ENCODE data around the gene TAC4. TPM values are rescaled to one million over a fixed set of nuclear protein-coding genes. Genes with fewer than 3 reads are reported as not detected.
A peak's percentile ranks its signal among the peaks of the same experiment; 100 is the strongest.

The TAC4 gene
- total and polyA plus RNA-seq, 10 of the 15 experiments (the other 5 are each of a cell fraction or from before 2014, with no cell fraction given): not detected

DNA sequence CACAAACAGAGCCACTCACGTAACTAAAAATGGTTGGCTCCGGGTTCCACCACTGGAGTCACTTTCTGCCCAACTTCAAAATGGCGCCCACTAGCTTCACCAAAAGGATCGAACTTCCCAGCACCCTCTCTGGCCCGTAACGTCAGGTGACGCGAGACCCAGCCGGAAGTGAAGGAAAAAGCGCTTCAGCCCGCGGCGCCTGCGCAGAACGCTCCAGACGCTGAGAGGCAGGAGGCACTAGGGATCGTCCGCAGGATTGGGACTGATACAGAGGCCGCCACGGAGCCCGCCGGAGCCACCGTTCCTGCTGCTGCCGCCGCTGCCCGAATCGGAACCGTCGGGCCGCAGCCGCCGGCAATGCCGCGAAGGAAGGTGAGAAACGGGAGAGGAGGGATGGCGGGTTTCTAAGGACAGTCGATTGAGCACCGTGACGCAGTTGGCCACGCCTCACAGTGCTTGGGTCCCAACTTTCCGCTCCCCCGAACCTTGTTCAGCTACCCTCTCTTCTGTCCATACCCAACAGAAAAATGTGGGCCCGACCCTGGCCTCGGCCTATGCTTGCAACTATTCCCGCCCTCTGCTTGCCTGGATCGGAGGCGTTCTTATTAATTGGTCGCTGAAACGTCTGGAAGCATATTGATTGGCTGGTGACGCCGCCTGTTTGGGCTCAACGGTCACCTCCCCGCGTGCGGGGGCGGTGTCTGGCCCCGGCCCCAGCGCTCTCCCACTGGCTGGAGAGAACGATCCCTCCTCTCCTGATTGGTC is 59.2 kb downstream of the TAC4 start, which contains the start of gene KAT7 (continued):
- TF ChIP-seq, protein P1, sequence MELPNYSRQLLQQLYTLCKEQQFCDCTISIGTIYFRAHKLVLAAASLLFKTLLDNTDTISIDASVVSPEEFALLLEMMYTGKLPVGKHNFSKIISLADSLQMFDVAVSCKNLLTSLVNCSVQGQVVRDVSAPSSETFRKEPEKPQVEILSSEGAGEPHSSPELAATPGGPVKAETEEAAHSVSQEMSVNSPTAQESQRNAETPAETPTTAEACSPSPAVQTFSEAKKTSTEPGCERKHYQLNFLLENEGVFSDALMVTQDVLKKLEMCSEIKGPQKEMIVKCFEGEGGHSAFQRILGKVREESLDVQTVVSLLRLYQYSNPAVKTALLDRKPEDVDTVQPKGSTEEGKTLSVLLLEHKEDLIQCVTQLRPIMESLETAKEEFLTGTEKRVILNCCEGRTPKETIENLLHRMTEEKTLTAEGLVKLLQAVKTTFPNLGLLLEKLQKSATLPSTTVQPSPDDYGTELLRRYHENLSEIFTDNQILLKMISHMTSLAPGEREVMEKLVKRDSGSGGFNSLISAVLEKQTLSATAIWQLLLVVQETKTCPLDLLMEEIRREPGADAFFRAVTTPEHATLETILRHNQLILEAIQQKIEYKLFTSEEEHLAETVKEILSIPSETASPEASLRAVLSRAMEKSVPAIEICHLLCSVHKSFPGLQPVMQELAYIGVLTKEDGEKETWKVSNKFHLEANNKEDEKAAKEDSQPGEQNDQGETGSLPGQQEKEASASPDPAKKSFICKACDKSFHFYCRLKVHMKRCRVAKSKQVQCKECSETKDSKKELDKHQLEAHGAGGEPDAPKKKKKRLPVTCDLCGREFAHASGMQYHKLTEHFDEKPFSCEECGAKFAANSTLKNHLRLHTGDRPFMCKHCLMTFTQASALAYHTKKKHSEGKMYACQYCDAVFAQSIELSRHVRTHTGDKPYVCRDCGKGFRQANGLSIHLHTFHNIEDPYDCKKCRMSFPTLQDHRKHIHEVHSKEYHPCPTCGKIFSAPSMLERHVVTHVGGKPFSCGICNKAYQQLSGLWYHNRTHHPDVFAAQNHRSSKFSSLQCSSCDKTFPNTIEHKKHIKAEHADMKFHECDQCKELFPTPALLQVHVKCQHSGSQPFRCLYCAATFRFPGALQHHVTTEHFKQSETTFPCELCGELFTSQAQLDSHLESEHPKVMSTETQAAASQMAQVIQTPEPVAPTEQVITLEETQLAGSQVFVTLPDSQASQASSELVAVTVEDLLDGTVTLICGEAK (IDR thresholded peaks at IDR 0.05; ENCODE audit: borderline replicate concordance): peak; percentile 82; the same call in 1 of the 2 replicates
- peak; percentile 92 for TF ChIP-seq SMARCA5 (IDR thresholded peaks at IDR 0.05)
- no peak for TF ChIP-seq ZNF274 (IDR thresholded peaks at IDR 0.05; ENCODE audit: insufficient read depth, insufficient read length)
- TF ChIP-seq RELA (IDR thresholded peaks at IDR 0.05; ENCODE audit: borderline replicate concordance, partially characterized antibody): no peak
- peak; percentile 70 for TF ChIP-seq ZNF384 (IDR thresholded peaks at IDR 0.05; ENCODE audit: borderline replicate concordance, low read depth, low read length)
- TF ChIP-seq KAT2A (conservative IDR thresholded peaks at IDR 0.05; ENCODE audit: control insufficient read depth, low read depth, low read length): no peak
- TF ChIP-seq, protein P2, sequence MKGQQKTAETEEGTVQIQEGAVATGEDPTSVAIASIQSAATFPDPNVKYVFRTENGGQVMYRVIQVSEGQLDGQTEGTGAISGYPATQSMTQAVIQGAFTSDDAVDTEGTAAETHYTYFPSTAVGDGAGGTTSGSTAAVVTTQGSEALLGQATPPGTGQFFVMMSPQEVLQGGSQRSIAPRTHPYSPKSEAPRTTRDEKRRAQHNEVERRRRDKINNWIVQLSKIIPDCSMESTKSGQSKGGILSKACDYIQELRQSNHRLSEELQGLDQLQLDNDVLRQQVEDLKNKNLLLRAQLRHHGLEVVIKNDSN (IDR thresholded peaks at IDR 0.05; ENCODE audit: borderline replicate concordance, extremely low read length, insufficient read depth, low read depth, low read length): peak; percentile 88
- TF ChIP-seq CHD2 (IDR thresholded peaks at IDR 0.05; ENCODE audit: borderline replicate concordance, low read depth, low read length): peak; percentile 98
- no peak; the same call in 1 of the 2 replicates for TF ChIP-seq EED (IDR thresholded peaks at IDR 0.05; ENCODE audit: low read depth)
- TF ChIP-seq HCFC1 (IDR thresholded peaks at IDR 0.05; ENCODE audit: low read length): peak; percentile 94
- TF ChIP-seq STAT3 (IDR thresholded peaks at IDR 0.05; ENCODE audit: low read depth, low read length): no peak
- TF ChIP-seq ZNF217 (IDR thresholded peaks at IDR 0.05): no peak
- TF ChIP-seq ETV6 (conservative IDR thresholded peaks at IDR 0.05 in 1 of 2, IDR thresholded peaks at IDR 0.05 in 1 of 2; ENCODE audit: borderline replicate concordance in 1 of 2, low read depth in 1 of 2): no peak
- TF ChIP-seq RCOR1 (conservative IDR thresholded peaks at IDR 0.05; ENCODE audit: low read depth, low read length): peak; percentile 95
- TF ChIP-seq CREB1 (IDR thresholded peaks at IDR 0.05; ENCODE audit: low read depth): peak; percentile 98
- TF ChIP-seq ZBED1 (IDR thresholded peaks at IDR 0.05; ENCODE audit: borderline replicate concordance): no peak
- peak; percentile 90; the same call in 1 of the 2 replicates for TF ChIP-seq RB1 (IDR thresholded peaks at IDR 0.05; ENCODE audit: borderline replicate concordance)
- 0 out of 2 replicates have a peak, but pooled peaks have one; percentile 38 for TF ChIP-seq RELB (IDR thresholded peaks at IDR 0.05; ENCODE audit: low read depth)
- peak; percentile 81 for TF ChIP-seq GABPA (IDR thresholded peaks at IDR 0.05; ENCODE audit: low read depth)
- TF ChIP-seq MYC (IDR thresholded peaks at IDR 0.05; ENCODE audit: insufficient read depth, insufficient read length, insufficient replicate concordance, low read length, severe bottlenecking): peak; percentile 15
- TF ChIP-seq, protein P3, sequence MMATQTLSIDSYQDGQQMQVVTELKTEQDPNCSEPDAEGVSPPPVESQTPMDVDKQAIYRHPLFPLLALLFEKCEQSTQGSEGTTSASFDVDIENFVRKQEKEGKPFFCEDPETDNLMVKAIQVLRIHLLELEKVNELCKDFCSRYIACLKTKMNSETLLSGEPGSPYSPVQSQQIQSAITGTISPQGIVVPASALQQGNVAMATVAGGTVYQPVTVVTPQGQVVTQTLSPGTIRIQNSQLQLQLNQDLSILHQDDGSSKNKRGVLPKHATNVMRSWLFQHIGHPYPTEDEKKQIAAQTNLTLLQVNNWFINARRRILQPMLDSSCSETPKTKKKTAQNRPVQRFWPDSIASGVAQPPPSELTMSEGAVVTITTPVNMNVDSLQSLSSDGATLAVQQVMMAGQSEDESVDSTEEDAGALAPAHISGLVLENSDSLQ (IDR thresholded peaks at IDR 0.05): peak; percentile 99
